Naive thymus-derived CD4-positive, alpha-beta T cell (primary cell): ENCODE results near the gene C19orf85. TPM values are rescaled to one million over a fixed set of nuclear protein-coding genes. Genes with fewer than 3 reads are reported as not detected.
"Not testable (repeated sequence)": the region's sequence is repeated elsewhere in the genome, so short reads cannot be mapped to it uniquely, and the experiment has no call there.

Experiments used
- ATAC-seq: fragments of 150-1000 bp; cut with Tn5 transposase; 2 replicates; pipeline ENCODE4 v1.10.0; 2021; ENCODE audit warnings: mild to moderate bottlenecking, moderate library complexity
- CTCF ChIA-PET: fragments of 350-600 bp; sonication (Branson Sonifier 250); formaldehyde crosslinking; loops from one replicate; lab custom pipeline; 2021; ENCODE audit warnings: antibody characterized with exemption; lab: Charles Lee
- POLR2A ChIA-PET: fragments of 350-600 bp; sonication (Branson Sonifier 250); formaldehyde crosslinking; loops from one replicate; lab custom pipeline; 2021; ENCODE audit warnings: antibody characterized with exemption, inconsistent platforms; lab: Charles Lee
- DNase-seq, 9 donors: peaks; one replicate each; pipeline versions ENCODE4 v3.0.0 to v3.0.0-alpha.2; 2020 to 2022; ENCODE audit warnings: mixed read lengths in 1 of 9
- H3K27ac ChIP-seq: one replicate; pipeline ENCODE4 v1.7.0; 2013; ENCODE audit warnings: mild to moderate bottlenecking, low read depth, low read length, moderate library complexity
- H3K27me3 ChIP-seq, 2 donors: one replicate each; pipeline ENCODE4 v1.7.0; 2013; ENCODE audit warnings: low read length in 2 of 2, mild to moderate bottlenecking in 2 of 2, moderate library complexity in 2 of 2; ENCODE audit not compliant: control insufficient read depth in 2 of 2, insufficient read depth in 2 of 2
- H3K36me3 ChIP-seq, 3 experiments: 1 replicate in 2 of 3; 2 replicates in 1 of 3; pipeline ENCODE4 v1.7.0; 2013; ENCODE audit warnings: low read length in 3 of 3, mild to moderate bottlenecking in 3 of 3, moderate library complexity in 1 of 3; ENCODE audit not compliant: insufficient read depth in 3 of 3, control insufficient read depth in 2 of 3
- H3K4me1 ChIP-seq, 2 donors: one replicate each; pipeline ENCODE4 v1.7.0; 2013; ENCODE audit warnings: low read length in 2 of 2, mild to moderate bottlenecking in 2 of 2, moderate library complexity in 1 of 2; ENCODE audit not compliant: control insufficient read depth in 2 of 2, insufficient read depth in 2 of 2
- H3K4me3 ChIP-seq: 2 replicates; pipeline ENCODE4 v1.7.0; 2013; ENCODE audit warnings: mild to moderate bottlenecking, low read length
- H3K9me3 ChIP-seq, 3 experiments: 1 replicate in 2 of 3; 2 replicates in 1 of 3; pipeline ENCODE4 v1.7.0; 2013; ENCODE audit warnings: low read length in 3 of 3; ENCODE audit not compliant: control insufficient read depth in 2 of 3
- H3K27ac Mint-ChIP-seq, 9 donors: one replicate each; pipeline ENCODE4 v1.8.0; 2020 to 2022; ENCODE audit warnings: mixed read lengths in 9 of 9, mild to moderate bottlenecking in 8 of 9, moderate library complexity in 5 of 9, inconsistent platforms in 2 of 9
- H3K27me3 Mint-ChIP-seq, 5 donors: one replicate each; pipeline ENCODE4 v1.8.0; 2021 to 2022; ENCODE audit warnings: mixed read lengths in 5 of 5, mild to moderate bottlenecking in 1 of 5
- H3K36me3 Mint-ChIP-seq, 5 donors: one replicate each; pipeline ENCODE4 v1.8.0; 2020 to 2022; ENCODE audit warnings: mixed read lengths in 5 of 5, mild to moderate bottlenecking in 3 of 5, inconsistent platforms in 1 of 5
- H3K4me1 Mint-ChIP-seq, 7 donors: one replicate each; pipeline ENCODE4 v1.8.0; 2020 to 2022; ENCODE audit warnings: mixed read lengths in 7 of 7, mild to moderate bottlenecking in 3 of 7, inconsistent platforms in 1 of 7
- H3K4me3 Mint-ChIP-seq, 10 donors: one replicate each; pipeline ENCODE4 v1.8.0; 2020 to 2022; ENCODE audit warnings: mild to moderate bottlenecking in 10 of 10, mixed read lengths in 10 of 10, moderate library complexity in 6 of 10, inconsistent platforms in 2 of 10
- H3K9me3 Mint-ChIP-seq, 11 donors: one replicate each; pipeline ENCODE4 v1.8.0; 2020 to 2022; ENCODE audit warnings: mixed read lengths in 11 of 11, mild to moderate bottlenecking in 4 of 11, inconsistent platforms in 1 of 11, moderate library complexity in 1 of 11
- intact Hi-C, 2 donors: fragments of 100-400 bp; cut with micrococcal nuclease; formaldehyde crosslinking; loops; one replicate each; pipeline ENCODE4 v1.15.1; 2023
- polyA plus RNA-seq, 2 donors: library from polyadenylated mRNA; unstranded; fragments of 300-500 nt; fragmentation: Illumina TruSeq; gene quantifications; one replicate each; pipeline ENCODE4 v1.2.3, GENCODE V29; 2021
- total RNA-seq, 6 experiments: library from RNA in 5 of 6; stranded (reverse) in 5 of 6; gene quantifications; 1 replicate in 5 of 6; 2 replicates in 1 of 6; pipeline ENCODE4 v1.2.3 and lab custom pipeline; 2021 to 2026

C19orf85 gene
- total and polyA plus RNA-seq, 7 experiments from 2014 or later = not detected

DNA sequence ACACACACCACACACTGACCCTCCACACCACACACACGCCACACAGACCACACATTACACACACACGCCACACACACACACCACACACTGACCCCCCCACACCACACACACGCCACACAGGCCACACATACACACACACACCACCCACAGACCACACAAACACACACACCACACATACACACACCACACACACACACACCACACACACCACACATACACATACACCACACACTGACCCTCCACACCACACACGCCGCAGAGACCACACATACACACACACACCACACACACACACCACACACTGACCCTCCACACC, 16.4 kb downstream of the C19orf85 start:
- Histone ChIP-seq H3K27me3 (peaks cover 10 to 27% of the 10 kb centered on the region in 2 donors), H3K4me1 (peaks cover 0 to 16% of the 10 kb centered on the region in 2 donors)
- H3K36me3 ChIP-seq, POLR2A ChIA-PET, H3K9me3 ChIP-seq, H3K27ac ChIP-seq, H3K9me3 Mint-ChIP-seq, CTCF ChIA-PET, DNase-seq, H3K4me3 Mint-ChIP-seq, ATAC-seq, H3K4me3 ChIP-seq, H3K27ac Mint-ChIP-seq, H3K36me3 Mint-ChIP-seq: not testable (repeated sequence)
- intact Hi-C loops = loop anchor here in 1 of 2 donors (10.0 kb wide), 1 partner anchor 283 kb away; the partner anchor contains the start of gene DNAAF3
- Mint-ChIP-seq H3K27me3 (peaks cover 24 to 50% (median 34%) of the 10 kb centered on the region in 5 donors), H3K4me1 (peaks cover 0 to 25% (median 14%) of the 10 kb centered on the region in 7 donors)

DNA sequence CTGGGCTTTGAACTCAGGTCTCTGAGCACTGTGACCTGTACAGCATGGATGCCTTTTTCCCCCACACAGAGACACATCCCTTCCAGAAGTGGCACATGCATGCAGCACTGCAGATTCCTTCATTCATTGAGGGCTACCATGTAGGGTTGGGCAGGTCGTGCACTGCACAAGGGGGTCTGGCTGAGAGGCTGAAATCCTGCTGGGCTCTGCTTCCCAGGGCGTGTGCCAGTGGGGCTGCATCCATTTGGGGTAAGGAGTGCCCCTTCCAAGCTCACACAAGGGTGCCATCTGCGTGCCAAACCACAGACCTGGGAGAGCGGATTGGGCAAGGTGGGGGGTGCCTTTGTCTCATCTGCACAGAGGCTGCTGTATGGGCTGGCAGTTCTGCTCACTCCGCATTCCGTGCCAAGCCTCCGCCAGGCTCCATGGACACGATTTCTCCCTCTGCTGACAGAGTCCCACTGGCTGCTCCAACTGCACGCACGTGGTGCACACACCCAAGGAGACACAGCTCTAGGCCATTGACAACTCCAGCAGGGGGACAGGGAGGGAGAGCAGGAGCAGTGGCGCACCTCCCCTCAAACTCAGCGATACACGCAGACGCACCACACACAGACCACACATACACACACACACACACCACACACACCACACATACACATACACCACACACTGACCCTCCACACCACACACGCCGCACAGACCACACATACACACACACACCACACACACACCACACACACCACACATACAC, 17.0 kb downstream of the C19orf85 start:
- H3K27ac Mint-ChIP-seq = no peak overlapping the region
- ATAC-seq = peak; percentile 19

DNA sequence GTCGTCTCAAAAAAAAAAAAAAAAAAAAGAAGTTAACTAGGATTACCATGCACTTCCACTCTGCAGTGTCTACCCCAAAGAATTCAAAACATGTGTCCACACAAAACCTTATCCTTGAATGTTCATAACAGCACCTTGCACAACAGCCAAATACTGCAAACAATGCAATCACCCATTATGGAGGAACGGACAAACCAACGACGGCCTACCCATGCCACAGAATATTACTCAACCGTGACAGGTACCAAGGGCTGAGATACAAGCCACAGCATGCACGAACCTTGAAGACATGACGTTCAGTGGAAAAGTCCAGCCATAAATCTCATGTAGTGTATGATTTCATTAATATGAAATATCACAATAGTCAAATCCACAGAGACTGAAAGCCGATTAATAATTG, 18.5 kb downstream of the C19orf85 start:
- no peaks in the 10 kb centered on the region for H3K36me3 ChIP-seq

More for the DNA sequence above, 17.0 kb downstream of the C19orf85 start:
- Histone ChIP-seq H3K36me3 (no peaks in the 10 kb centered on the region), H3K27ac (no peak overlapping the region), H3K9me3 (no peaks in the 10 kb centered on the region), H3K4me1 (peaks cover 0 to 11% of the 10 kb centered on the region in 2 donors), H3K27me3 (peaks cover 10 to 27% of the 10 kb centered on the region in 2 donors), H3K4me3 (no peak overlapping the region)
- ChIA-PET CTCF (no interaction called here), POLR2A (no interaction called here)
- intact Hi-C loops = loop anchor here in 1 of 2 donors (10.0 kb wide), 1 partner anchor 283 kb away; the partner anchor contains the start of gene DNAAF3
- peaks cover 23 to 52% (median 37%) of the 10 kb centered on the region in 5 donors for H3K27me3 Mint-ChIP-seq
- peaks cover 2 to 28% (median 19%) of the 10 kb centered on the region in 7 donors for H3K4me1 Mint-ChIP-seq
- peaks cover 0 to 4% (median 0%) of the 10 kb centered on the region in 11 donors for H3K9me3 Mint-ChIP-seq
- peaks cover 0 to 3% (median 0%) of the 10 kb centered on the region in 5 donors for H3K36me3 Mint-ChIP-seq
- no peak for DNase-seq
- no peak overlapping the region for H3K4me3 Mint-ChIP-seq

DNA sequence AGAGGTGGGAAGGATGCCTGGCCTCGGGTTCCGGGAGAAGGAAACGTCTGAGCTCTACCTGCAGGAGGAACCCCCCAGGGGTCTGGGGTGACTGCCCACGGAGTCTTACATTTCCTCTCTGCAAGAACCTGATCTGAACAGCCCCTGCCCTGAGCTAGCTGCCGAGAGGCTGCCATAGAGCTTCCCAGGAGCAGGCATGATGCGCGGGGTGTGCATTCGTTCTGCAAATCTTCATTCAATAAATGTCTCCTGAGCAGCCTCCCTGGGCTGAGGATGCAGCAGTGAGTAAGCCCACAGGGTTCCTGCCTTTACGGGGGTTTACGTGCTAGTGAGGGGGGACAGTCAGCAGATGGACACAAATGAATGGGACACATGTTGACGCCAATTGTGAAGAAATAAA, 19.9 kb downstream of the C19orf85 start:
- H3K4me3 Mint-ChIP-seq = peak overlapping the region in 1 of 10 donors; percentile 63
- intact Hi-C loops = loop anchor here in 1 of 2 donors (10.0 kb wide), 1 partner anchor 280 kb away; the partner anchor contains the start of gene DNAAF3
- CTCF ChIA-PET = no interaction called here

More for the DNA sequence above, 18.5 kb downstream of the C19orf85 start:
- Mint-ChIP-seq H3K4me3 (no peak overlapping the region), H3K36me3 (peaks cover 0 to 6% (median 0%) of the 10 kb centered on the region in 5 donors), H3K27me3 (peaks cover 30 to 55% (median 42%) of the 10 kb centered on the region in 5 donors), H3K27ac (no peak overlapping the region), H3K4me1 (peaks cover 7 to 29% (median 22%) of the 10 kb centered on the region in 7 donors), H3K9me3 (peaks cover 0 to 4% (median 0%) of the 10 kb centered on the region in 11 donors)
- H3K4me1 ChIP-seq = peaks cover under 1 to 13% of the 10 kb centered on the region in 2 donors
- ChIA-PET POLR2A (no interaction called here), CTCF (no interaction called here)
- no peak for ATAC-seq
- intact Hi-C loops = loop anchor here in 1 of 2 donors (10.0 kb wide), 1 partner anchor 281 kb away; the partner anchor contains the start of gene DNAAF3
- H3K27me3 ChIP-seq = peaks cover 10 to 26% of the 10 kb centered on the region in 2 donors
- H3K9me3 ChIP-seq = no peaks in the 10 kb centered on the region
- no peak for DNase-seq
- H3K4me3 ChIP-seq = no peak overlapping the region
- H3K27ac ChIP-seq = no peak overlapping the region

DNA sequence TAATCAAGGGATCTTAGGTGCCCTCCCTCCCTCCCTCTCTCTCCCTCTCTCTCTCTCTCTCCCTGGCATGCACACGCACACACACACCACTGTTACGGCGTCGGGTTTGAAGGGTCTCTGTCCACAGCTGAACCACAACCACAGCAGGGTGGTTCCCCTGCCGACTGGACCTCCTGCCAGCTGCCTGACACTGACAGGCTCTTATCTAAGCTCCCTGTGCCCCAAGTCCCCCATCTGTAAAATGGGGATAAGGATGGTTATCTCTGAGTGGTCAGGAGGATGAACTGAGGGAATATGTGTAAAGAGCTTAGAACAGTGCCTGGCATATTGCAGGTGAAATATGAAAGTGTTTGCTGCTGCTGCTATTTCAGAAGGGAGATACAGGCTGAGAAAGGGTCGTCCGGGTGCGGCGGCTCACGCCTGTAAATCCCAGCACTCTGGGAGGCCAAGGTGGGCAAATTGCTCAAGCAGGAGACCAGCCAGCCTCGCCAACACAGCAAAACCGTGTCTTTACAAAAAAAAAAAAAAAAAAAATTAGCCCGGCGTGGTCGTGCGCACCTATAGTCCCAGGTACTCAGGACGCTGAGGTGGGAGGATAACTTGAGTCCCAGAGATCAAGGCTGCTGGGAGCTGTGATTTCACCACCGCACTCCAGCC, 20.6 kb downstream of the C19orf85 start:
- no peak for ATAC-seq
- Mint-ChIP-seq H3K27me3 (peaks cover 47 to 64% (median 55%) of the 10 kb centered on the region in 5 donors), H3K27ac (peak overlapping the region in 1 of 9 donors; percentile 89), H3K36me3 (peaks cover 0 to 17% (median 0%) of the 10 kb centered on the region in 5 donors), H3K9me3 (peaks cover 0 to 6% (median 1%) of the 10 kb centered on the region in 11 donors), H3K4me1 (peaks cover 11 to 35% (median 26%) of the 10 kb centered on the region in 7 donors), H3K4me3 (peak overlapping the region in 7 of 10 donors; percentile 1 to 80 (median 58))
- ChIA-PET POLR2A (no interaction called here), CTCF (no interaction called here)
- DNase-seq = no peak
- H3K36me3 ChIP-seq = no peaks in the 10 kb centered on the region
- no peaks in the 10 kb centered on the region for H3K9me3 ChIP-seq
- H3K4me3 ChIP-seq = no peak overlapping the region
- intact Hi-C loops = loop anchor here in 1 of 2 donors (10.0 kb wide), 1 partner anchor 279 kb away; the partner anchor contains the start of gene DNAAF3
- peaks cover 7 to 23% of the 10 kb centered on the region in 2 donors for H3K4me1 ChIP-seq
- peaks cover 14 to 27% of the 10 kb centered on the region in 2 donors for H3K27me3 ChIP-seq
- H3K27ac ChIP-seq = no peak overlapping the region

More for the DNA sequence above, 19.9 kb downstream of the C19orf85 start:
- Histone ChIP-seq H3K27ac (no peak overlapping the region), H3K9me3 (no peaks in the 10 kb centered on the region), H3K36me3 (no peaks in the 10 kb centered on the region), H3K4me1 (peaks cover 7 to 23% of the 10 kb centered on the region in 2 donors), H3K27me3 (peaks cover 10 to 29% of the 10 kb centered on the region in 2 donors), H3K4me3 (no peak overlapping the region)
- DNase-seq (no peak), ATAC-seq (no peak)
- H3K9me3 Mint-ChIP-seq = peaks cover 0 to 4% (median 0%) of the 10 kb centered on the region in 11 donors
- POLR2A ChIA-PET = no interaction called here
- H3K36me3 Mint-ChIP-seq = peaks cover 0 to 10% (median 0%) of the 10 kb centered on the region in 5 donors
- H3K4me1 Mint-ChIP-seq = peaks cover 11 to 34% (median 23%) of the 10 kb centered on the region in 7 donors
- no peak overlapping the region for H3K27ac Mint-ChIP-seq
- peaks cover 40 to 57% (median 48%) of the 10 kb centered on the region in 5 donors for H3K27me3 Mint-ChIP-seq
